Esophagus muscularis mucosa (tissue), 4 donors: Measurements from ENCODE around the gene CELF2. TPM values are rescaled to one million over a fixed set of nuclear protein-coding genes. Genes with fewer than 3 reads are reported as not detected.
A peak's percentile ranks its signal among the peaks of the same experiment; 100 is the strongest.

Experiments used
- DNase-seq: peaks from one replicate; pipeline ENCODE4 v3.0.0-alpha.2; 2017; ENCODE audit errors: extremely low spot score
- H3K27ac ChIP-seq, 4 donors: fragments of 200-600 bp; sonication (generic); replicated peaks in 1 of 4; 1 replicate in 3 of 4; 2 replicates in 1 of 4; pipeline ENCODE4 v1.5.1; 2016 to 2019; ENCODE audit warnings: mild to moderate bottlenecking in 1 of 4
- H3K27me3 ChIP-seq, 4 donors: fragments of 200-600 bp; sonication (generic); one replicate each; pipeline versions ENCODE4 v1.5.1 to v1.6.0; 2016 to 2019
- H3K36me3 ChIP-seq, 4 donors: fragments of 200-600 bp; sonication (generic); one replicate each; pipeline ENCODE4 v1.5.1; 2016 to 2019
- H3K4me1 ChIP-seq, 4 donors: fragments of 200-600 bp; sonication (generic); one replicate each; pipeline ENCODE4 v1.5.1; 2016 to 2019
- H3K4me3 ChIP-seq, 4 donors: fragments of 200-600 bp; sonication (generic); 1 replicate in 2 of 4; 2 replicates in 2 of 4; pipeline ENCODE4 v1.5.1; 2016 to 2019; ENCODE audit warnings: mild to moderate bottlenecking in 4 of 4, moderate library complexity in 1 of 4
- H3K9me3 ChIP-seq, 4 donors: fragments of 200-600 bp; sonication (generic); 1 replicate in 3 of 4; 2 replicates in 1 of 4; pipeline ENCODE4 v1.5.1; 2016 to 2019
- EP300 ChIP-seq: sonication (generic); formaldehyde crosslinking; IDR thresholded peaks from one replicate; pipeline ENCODE4 v1.6.1; 2017; ENCODE audit warnings: antibody characterized with exemption
- POLR2A ChIP-seq: fragments of 450-650 bp; IDR thresholded peaks from one replicate; pipeline ENCODE4 v1.6.1; 2017; ENCODE audit warnings: antibody characterized with exemption, moderate library complexity, mild to moderate bottlenecking, low read depth
- POLR2AphosphoS5 ChIP-seq, 2 donors: sonication (generic); formaldehyde crosslinking; IDR thresholded peaks; one replicate each; pipeline ENCODE4 v1.6.1; 2017; ENCODE audit warnings: antibody characterized with exemption in 2 of 2
- WGBS: methylation state at CpG from one replicate; pipeline ENCODE4 v1.1.5; 2018; 5-methylcytosine and 5-hydroxymethylcytosine counted together
- intact Hi-C: fragments of 100-400 bp; cut with DNase I; formaldehyde crosslinking; loops from one replicate; pipeline ENCODE4 v1.15.1; 2023
- total RNA-seq, 4 donors: library from RNA; depleted of rRNA; stranded (reverse); fragments of >200 nt; gene quantifications; one replicate each; pipeline versions ENCODE4 v1.1.0 to v1.2.1, GENCODE V29; 2016
- TF ChIP-seq, protein P1 (sequence below), 3 experiments: fragments of 200-600 bp in 2 of 3; fragments of 450-650 bp in 1 of 3; sonication (generic) in 2 of 3; IDR thresholded peaks; one replicate each; pipeline ENCODE4 v1.5.1; 2017 to 2019; ENCODE audit warnings: antibody characterized with exemption in 3 of 3, mild to moderate bottlenecking in 2 of 3, moderate library complexity in 1 of 3

Gene CELF2
- total RNA-seq, 4 donors from 2014 or later: 81.8 to 128 (median 104) TPM

- TF ChIP-seq POLR2AphosphoS5 (IDR thresholded peaks at IDR 0.05) (no peak), EP300 (no peak), POLR2A (no peak)
- TF ChIP-seq, protein P1, sequence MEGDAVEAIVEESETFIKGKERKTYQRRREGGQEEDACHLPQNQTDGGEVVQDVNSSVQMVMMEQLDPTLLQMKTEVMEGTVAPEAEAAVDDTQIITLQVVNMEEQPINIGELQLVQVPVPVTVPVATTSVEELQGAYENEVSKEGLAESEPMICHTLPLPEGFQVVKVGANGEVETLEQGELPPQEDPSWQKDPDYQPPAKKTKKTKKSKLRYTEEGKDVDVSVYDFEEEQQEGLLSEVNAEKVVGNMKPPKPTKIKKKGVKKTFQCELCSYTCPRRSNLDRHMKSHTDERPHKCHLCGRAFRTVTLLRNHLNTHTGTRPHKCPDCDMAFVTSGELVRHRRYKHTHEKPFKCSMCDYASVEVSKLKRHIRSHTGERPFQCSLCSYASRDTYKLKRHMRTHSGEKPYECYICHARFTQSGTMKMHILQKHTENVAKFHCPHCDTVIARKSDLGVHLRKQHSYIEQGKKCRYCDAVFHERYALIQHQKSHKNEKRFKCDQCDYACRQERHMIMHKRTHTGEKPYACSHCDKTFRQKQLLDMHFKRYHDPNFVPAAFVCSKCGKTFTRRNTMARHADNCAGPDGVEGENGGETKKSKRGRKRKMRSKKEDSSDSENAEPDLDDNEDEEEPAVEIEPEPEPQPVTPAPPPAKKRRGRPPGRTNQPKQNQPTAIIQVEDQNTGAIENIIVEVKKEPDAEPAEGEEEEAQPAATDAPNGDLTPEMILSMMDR (IDR thresholded peaks at IDR 0.05): no peak
- H3K27me3 ChIP-seq: no peaks in the 10 kb centered on the region
- H3K4me1 ChIP-seq: peaks cover 0 to 25% (median 22%) of the 10 kb centered on the region in 4 donors
- 90% methylated on average over 2 of the region's 2 CpGs for WGBS
- H3K9me3 ChIP-seq: peaks cover 0 to 20% (median 12%) of the 10 kb centered on the region in 4 donors
- peaks cover 24 to 59% (median 41%) of the 10 kb centered on the region in 4 donors for H3K36me3 ChIP-seq
- no peak overlapping the region for H3K27ac ChIP-seq
- DNase-seq: no peak
- no peak overlapping the region for H3K4me3 ChIP-seq
- intact Hi-C loops: no loop called here
These were observed 293.4 kb downstream of the CELF2 start for GRCh38 chr10:11311027-11311426.

GRCh38 chr10:11313463-11313862 is 295.8 kb downstream of the CELF2 start:
- Histone ChIP-seq H3K4me1 (peaks cover 6 to 30% (median 22%) of the 10 kb centered on the region in 4 donors), H3K36me3 (peaks cover 13 to 59% (median 48%) of the 10 kb centered on the region in 4 donors), H3K27ac (peak overlapping the region; percentile 46 to 71 (median 60)), H3K4me3 (no peak overlapping the region), H3K27me3 (no peaks in the 10 kb centered on the region), H3K9me3 (peaks cover 0 to under 1% (median 0%) of the 10 kb centered on the region in 4 donors)
- TF ChIP-seq, protein P1 (IDR thresholded peaks at IDR 0.05): no peak
- peak in 1 of 2 donors; percentile 29 for TF ChIP-seq POLR2AphosphoS5 (IDR thresholded peaks at IDR 0.05)
- no peak for TF ChIP-seq EP300
- TF ChIP-seq POLR2A: no peak
- 41% methylated on average over 1 of the region's 1 CpG for WGBS
- intact Hi-C loops: no loop called here
- no peak for DNase-seq

DNA sequence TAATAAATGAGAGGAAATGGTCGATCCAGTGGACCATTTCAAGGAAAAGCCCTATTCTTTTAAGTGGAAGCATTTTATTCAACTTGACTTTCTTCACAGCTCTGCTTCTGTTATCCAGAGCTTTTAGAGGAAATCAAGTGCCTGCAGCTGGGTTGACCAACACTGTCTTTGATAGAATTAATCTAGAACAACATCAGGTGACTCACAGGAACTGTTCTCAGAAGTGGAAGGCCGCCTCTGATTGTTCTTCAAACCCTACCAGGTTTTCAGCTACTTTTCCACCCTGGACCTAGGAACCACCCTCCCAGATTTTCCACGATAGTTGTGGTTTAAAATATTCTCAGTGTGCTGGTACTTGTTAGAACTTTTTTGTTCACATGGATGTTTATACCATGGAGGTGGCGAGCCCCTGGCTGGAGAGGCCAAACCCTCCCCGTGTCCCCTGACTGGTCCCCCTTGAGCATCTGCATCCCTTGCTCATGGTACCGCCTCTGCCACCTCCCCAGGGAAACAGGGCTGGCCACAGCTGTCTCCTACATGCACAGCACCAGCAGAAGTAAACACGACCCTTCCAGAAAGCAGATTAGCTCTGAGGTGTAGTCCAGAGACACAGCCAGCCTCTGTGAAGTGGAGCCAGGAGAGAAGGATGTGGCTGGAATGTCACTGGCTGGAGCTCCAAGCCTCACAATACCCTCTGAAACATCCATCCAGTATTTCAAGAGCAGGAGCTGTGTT is 300.4 kb downstream of the CELF2 start:
- no peak for DNase-seq
- no peaks in the 10 kb centered on the region for H3K9me3 ChIP-seq
- TF ChIP-seq, protein P1 (IDR thresholded peaks at IDR 0.05): no peak
- TF ChIP-seq POLR2AphosphoS5 (IDR thresholded peaks at IDR 0.05): no peak
- no peak for TF ChIP-seq EP300
- TF ChIP-seq POLR2A: no peak
- no peaks in the 10 kb centered on the region for H3K27me3 ChIP-seq
- peaks cover 29 to 91% (median 73%) of the 10 kb centered on the region in 4 donors for H3K36me3 ChIP-seq
- intact Hi-C loops: no loop called here
- H3K27ac ChIP-seq: no peak overlapping the region
- H3K4me1 ChIP-seq: peaks cover 8 to 25% (median 14%) of the 10 kb centered on the region in 4 donors
- WGBS: 92% methylated on average over 7 of the region's 7 CpGs
- no peak overlapping the region for H3K4me3 ChIP-seq

DNA sequence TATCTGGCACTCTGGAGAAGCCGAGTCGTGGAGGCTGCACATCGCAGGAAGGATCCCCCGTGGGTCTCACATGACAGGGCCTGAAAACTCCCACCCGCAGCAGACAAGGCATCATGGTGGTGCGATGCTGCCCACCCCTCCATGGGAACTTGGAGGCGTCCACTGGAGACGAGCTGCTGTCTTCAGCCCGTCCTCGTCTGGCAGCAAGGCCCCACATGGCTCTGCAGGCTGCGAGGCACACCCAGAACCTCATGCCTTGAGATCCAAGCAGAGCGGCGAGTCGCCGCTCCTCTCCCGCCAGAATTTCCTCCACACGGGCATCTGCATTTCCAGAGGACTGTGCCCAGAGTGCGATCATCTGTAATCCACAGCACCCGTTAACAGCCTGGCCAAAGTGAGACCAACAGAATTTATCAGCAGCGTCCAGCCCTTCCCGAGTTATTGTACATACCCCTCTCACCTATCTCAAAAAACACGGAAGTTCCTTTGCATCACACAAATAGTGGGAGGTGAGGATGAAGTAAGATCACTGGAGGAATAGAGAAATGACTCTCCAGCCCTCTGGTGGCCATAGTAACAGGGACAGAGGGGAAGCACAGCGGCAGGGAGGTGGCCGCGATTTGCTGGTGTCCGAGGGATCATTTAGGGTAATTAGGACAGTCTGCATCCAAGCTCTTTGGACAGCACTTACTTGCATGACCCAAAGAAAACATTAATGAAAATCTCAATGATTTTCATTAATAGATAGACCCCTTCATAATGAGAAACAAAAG is 301.3 kb downstream of the CELF2 start:
- H3K9me3 ChIP-seq: no peaks in the 10 kb centered on the region
- peaks cover 35 to 100% (median 75%) of the 10 kb centered on the region in 4 donors for H3K36me3 ChIP-seq
- DNase-seq: no peak
- H3K27me3 ChIP-seq: no peaks in the 10 kb centered on the region
- 95% methylated on average over 23 of the region's 26 CpGs for WGBS
- intact Hi-C loops: no loop called here
- no peak overlapping the region for H3K4me3 ChIP-seq
- TF ChIP-seq POLR2A: no peak
- TF ChIP-seq POLR2AphosphoS5 (IDR thresholded peaks at IDR 0.05): no peak
- TF ChIP-seq, protein P1 (IDR thresholded peaks at IDR 0.05): no peak
- TF ChIP-seq EP300: no peak
- peaks cover 5 to 18% (median 7%) of the 10 kb centered on the region in 4 donors for H3K4me1 ChIP-seq
- no peak overlapping the region for H3K27ac ChIP-seq
